Dermis blood vessel endothelial cell (primary cell): ENCODE measurements around the gene ENG. TPM values are rescaled to one million over a fixed set of nuclear protein-coding genes. Genes with fewer than 3 reads are reported as not detected.
"Not testable (repeated sequence)": the region's sequence is repeated elsewhere in the genome, so short reads cannot be mapped to it uniquely, and the experiment has no call there.

Source experiments
- DNase-seq: peaks from one replicate; pipeline ENCODE4 v3.0.0; 2010
- total RNA-seq: library from RNA; depleted of rRNA; stranded (reverse); fragments of >200 nt; gene quantifications from 2 replicates; pipeline ENCODE4 v1.2.3, GENCODE V29; 2014

The ENG gene
- total RNA-seq, 1 donor from 2014 or later: 84.2 TPM

GRCh38 chr9:127878001-127878651 lies 23.7 kb upstream of the ENG start:
- DNase-seq: no peak

DNA sequence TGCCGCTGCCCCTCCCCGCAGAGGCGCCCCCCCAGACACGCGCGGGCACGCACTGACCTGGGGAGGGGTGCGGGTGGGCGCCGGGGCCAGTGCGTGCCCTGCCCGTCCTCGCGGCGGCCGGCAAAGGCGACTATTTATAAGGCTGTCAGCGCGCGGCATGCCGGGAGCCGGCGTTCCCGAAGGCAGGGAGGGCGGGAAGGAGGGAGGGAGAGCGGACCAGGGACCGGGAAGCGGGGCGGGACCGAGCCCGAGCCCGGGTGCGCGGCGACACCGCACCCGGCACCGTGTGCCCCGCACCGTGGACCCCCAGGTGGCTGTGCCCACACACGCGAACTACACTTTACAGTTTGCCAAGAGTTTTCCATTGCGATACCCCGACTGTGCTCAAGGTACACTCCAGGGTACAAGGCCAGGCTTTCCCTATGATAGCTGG lies 23.1 kb upstream of the ENG start, which contains the start of gene AK1:
Gene AK1, minus strand, starts transcription at position 110 of the 433 bp plus-strand sequence. CDS start 3,058 bp downstream, outside the sequence.
- peak; percentile 70 for DNase-seq

- peak; percentile 39 for DNase-seq
Measured at GRCh38 chr9:127876764-127877562, 22.5 kb upstream of the ENG start.

GRCh38 chr9:127876026-127876763 lies 21.7 kb upstream of the ENG start:
- DNase-seq: no peak

DNA sequence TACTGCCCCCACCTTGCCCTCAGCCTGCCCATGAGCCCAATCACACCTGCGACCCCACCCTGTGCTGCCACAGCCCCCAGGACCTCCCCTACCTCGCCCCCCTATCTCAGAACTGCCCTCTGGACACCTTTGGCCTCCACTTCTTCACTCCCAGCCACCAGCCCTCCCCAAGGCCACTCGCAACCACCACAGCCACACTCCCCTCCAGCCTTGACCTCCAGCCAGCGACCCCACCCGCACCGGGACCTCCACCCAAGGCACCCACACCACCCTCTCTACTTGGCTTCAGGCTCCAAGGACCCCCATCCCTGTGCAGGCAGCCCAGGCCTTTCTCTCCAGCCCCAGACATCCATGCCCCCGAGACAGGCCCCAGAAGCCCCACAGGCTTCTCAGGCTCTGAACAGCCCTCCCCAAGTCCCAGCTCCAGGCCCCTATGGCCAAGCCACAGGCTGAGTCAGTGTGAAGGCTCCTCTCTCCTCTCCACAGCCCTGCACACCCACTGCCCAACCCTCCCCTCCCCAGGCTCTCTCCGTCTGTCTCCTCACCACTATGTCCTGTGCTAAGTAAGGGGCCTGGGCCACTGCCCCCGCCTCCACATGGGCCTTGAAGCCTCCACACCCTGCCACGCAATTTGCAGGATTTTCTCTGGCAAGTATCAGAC lies 21.0 kb upstream of the ENG start:
- no peak for DNase-seq

GRCh38 chr9:127874301-127875221 lies 20.1 kb upstream of the ENG start:
- no peak for DNase-seq

GRCh38 chr9:127873886-127874285 lies 19.4 kb upstream of the ENG start:
- DNase-seq: peak; percentile 44

GRCh38 chr9:127873223-127873691 lies 18.8 kb upstream of the ENG start:
- DNase-seq: no peak

DNA sequence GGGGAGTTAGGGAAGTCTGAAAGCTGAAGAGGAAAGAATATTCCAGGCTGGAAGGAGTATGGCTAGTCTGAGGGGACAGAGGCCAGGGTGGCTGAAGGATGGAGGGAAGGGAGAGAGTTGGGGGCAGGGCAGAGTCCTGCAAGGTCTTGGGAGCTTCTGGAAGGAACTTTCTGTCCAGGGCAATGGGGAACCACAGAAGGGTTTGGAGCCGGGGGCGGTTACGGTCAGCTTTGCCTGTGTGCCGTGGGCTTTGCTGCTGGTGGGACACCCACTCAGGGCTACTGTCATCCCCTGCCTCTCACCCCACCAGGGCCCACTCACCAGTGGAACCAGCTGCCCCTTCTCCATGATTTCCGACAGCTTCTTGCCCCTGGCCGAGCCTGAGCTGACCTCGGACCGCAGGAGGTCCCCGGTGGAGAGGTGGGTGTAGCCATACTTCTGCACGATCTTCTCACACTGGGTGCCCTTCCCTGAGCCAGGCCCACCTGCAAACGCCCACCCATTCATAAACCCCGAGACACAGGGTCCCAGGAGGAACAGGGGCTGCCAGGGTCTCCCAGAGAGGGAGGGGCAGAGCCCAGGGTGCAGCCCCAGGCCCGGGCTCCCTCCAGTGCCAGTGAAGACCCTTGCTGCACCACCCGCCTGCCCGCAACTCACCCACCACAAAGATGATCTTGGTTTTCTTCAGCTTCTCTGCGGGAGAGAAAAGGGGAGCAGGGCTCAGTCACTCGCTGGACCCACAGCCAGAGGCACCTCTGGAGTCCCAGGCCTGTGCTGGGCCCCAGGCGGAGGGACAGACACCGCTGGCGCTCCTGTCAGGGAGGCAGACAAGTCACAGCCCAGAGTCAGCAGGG lies 18.1 kb upstream of the ENG start:
- no peak for DNase-seq

DNA sequence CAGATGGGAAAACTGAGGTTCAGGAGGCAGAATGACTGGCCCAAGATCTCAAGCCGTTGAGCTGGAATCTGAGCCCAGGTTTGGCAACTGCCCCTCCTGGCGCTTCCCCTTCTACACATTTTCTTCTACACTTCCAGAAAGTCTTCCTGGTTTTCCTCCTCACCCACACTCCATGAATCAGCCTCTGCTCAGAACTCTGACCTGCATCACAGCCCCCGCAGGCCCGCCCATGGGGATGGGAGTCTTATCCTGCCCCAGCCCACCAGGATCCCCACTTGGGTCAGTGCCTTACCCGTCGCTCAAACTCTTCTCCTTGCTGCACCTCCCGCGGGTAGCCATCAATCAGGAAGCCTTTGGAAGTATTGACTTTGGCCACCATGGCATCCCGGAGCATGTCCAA lies 17.1 kb upstream of the ENG start:
- DNase-seq: no peak

DNA sequence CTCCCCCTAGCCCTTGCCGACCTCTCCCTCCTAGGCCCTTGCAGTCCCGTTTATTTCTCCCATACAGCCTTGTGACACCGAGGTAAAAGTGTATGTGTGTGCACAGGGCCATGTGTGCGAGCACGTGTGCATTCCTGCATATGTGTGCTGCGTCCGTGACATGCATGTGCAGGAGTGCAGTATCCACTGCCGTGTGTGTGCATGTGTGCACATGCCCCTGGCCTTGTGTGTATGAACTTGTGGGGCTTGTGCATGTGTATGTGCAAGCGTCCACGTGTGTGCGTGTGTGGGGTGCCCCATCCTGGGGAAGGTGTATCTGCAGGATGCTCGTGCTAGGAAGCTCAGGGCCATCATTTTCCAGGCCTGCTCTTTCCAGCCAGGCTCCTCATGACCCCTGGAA lies 16.4 kb upstream of the ENG start:
- no peak for DNase-seq

DNA sequence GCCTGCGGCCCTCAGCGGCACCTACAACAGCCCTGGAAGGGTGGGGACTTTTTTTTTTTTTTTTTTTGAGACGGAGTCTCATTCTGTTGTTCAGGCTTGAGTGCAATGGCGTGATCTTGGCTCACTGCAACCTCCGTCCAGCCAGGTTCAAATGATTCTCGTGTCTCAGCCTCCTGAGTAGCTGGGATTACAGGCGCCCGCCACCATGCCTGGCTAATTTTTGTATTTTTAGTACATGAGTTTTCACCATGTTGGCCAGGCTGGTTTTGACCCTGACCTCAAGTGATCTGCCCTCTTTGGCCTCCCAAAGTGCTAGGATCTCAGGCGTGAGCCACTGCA lies 15.7 kb upstream of the ENG start:
- not testable (repeated sequence) for DNase-seq

DNA sequence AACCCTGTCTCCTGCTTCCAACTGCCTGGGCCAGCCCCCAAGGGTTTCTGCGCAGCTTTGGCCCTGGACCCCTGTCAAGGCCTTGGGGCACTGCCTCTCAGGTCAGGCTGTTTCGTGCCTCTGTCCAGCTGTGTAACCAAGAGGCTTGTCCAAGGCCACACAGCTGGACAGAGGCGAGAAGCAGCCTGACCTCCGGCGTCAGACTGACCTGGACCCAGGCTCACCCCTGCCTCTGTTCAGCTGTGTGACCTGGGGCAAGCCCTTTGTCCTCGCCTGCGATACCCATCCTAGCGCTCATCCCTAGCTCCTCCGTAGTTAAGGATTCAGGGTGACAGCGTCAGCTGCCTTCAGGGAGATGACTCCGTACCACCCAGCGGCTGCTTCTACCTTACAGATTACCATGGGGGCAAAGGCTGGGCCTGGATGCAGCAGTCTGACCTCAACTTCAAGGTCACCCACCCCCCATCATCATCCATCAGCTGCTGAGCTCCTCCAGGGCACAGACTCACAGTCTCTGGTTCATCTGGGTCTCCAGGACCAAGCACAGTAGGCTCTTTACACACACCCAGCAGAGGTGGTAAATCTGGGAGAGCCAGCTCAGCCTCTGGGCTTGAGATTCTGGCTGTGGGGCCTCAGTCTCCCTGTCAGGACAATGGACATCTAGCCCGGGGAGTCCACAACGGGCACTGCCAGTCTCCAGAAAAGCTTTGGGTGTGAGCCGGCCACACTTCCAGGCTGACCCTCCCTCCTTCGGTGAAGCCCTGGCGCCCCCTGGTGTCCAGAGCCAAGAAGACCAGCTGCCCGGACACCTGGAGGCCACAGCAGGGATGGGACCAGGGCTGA lies 15.1 kb upstream of the ENG start:
- peak; percentile 93 for DNase-seq

- DNase-seq: no peak
Measured at GRCh38 chr9:127868278-127868902, 13.9 kb upstream of the ENG start.

- peak; percentile 80 for DNase-seq
Measured at GRCh38 chr9:127867356-127868277, 13.2 kb upstream of the ENG start.

DNA sequence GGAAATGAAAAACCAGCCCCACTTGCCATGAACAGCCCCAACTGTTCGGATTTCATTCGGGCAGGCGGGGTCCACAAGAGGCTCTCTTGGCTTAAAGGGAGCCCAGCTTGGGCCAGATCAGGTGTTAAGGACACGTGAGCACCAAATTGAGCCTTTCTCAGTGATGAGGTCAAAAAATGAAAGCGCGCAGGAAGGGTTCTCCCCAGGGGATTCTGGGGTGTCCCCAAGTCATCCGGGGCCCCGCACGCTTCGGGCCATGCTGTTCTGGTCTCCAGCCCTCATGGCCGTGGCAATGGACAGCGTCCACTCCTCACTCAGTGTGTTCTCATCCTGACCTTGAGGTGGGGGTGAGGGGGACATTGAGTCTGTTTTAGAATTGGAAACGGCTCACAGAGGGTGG lies 12.1 kb upstream of the ENG start:
- no peak for DNase-seq

GRCh38 chr9:127865645-127866464 lies 11.4 kb upstream of the ENG start:
- DNase-seq: no peak
